Esophagus (tissue), 2 donors: Measurements from ENCODE around the gene UBR4. TPM values are rescaled to one million over a fixed set of nuclear protein-coding genes. Genes with fewer than 3 reads are reported as not detected.

Source experiments
- H3K27ac ChIP-seq, 2 donors: one replicate each; pipeline ENCODE4 v1.5.1; 2013; ENCODE audit warnings: low read depth in 2 of 2, mild to moderate bottlenecking in 2 of 2, inconsistent platforms in 1 of 2, low read length in 1 of 2, moderate library complexity in 1 of 2
- H3K27me3 ChIP-seq, 2 donors: one replicate each; pipeline ENCODE4 v1.6.1; 2013; ENCODE audit warnings: low read length in 2 of 2, control low read depth in 1 of 2, mild to moderate bottlenecking in 1 of 2; ENCODE audit not compliant: insufficient read depth in 2 of 2, control insufficient read depth in 1 of 2
- H3K36me3 ChIP-seq, 2 donors: one replicate each; pipeline ENCODE4 v1.6.1; 2013; ENCODE audit warnings: low read length in 1 of 2; ENCODE audit not compliant: control insufficient read depth in 2 of 2, insufficient read depth in 2 of 2
- H3K4me1 ChIP-seq, 2 donors: one replicate each; pipeline ENCODE4 v1.6.1; 2013; ENCODE audit warnings: low read length in 1 of 2; ENCODE audit not compliant: control insufficient read depth in 2 of 2, insufficient read depth in 2 of 2
- H3K4me3 ChIP-seq, 2 donors: one replicate each; pipeline ENCODE4 v1.5.1; 2013; ENCODE audit warnings: low read length in 2 of 2, mild to moderate bottlenecking in 2 of 2, low read depth in 1 of 2, moderate library complexity in 1 of 2
- H3K9me3 ChIP-seq, 2 donors: one replicate each; pipeline ENCODE4 v1.6.1; 2013; ENCODE audit warnings: mild to moderate bottlenecking in 2 of 2, low read depth in 1 of 2, low read length in 1 of 2, moderate library complexity in 1 of 2; ENCODE audit not compliant: control insufficient read depth in 2 of 2, insufficient read depth in 1 of 2
- WGBS, 2 donors: extraction: QIAGEN DNeasy Blood & Tissue Kit; methylation state at CpG; one replicate each; pipeline ENCODE4 v1.1.7; 2013; 5-methylcytosine and 5-hydroxymethylcytosine counted together
- polyA plus RNA-seq, 2 donors: library from polyadenylated mRNA; stranded (reverse); fragments of 200-250 nt; gene quantifications; one replicate each; pipeline ENCODE4 v1.2.3, GENCODE V29; 2013
- donor health status: healthy with polysubstance abuse.
- donor health status: Bipolar disorder and iron deficiency.

The UBR4 gene
- polyA plus RNA-seq, 2 donors: 81.9 to 89.9 TPM

DNA sequence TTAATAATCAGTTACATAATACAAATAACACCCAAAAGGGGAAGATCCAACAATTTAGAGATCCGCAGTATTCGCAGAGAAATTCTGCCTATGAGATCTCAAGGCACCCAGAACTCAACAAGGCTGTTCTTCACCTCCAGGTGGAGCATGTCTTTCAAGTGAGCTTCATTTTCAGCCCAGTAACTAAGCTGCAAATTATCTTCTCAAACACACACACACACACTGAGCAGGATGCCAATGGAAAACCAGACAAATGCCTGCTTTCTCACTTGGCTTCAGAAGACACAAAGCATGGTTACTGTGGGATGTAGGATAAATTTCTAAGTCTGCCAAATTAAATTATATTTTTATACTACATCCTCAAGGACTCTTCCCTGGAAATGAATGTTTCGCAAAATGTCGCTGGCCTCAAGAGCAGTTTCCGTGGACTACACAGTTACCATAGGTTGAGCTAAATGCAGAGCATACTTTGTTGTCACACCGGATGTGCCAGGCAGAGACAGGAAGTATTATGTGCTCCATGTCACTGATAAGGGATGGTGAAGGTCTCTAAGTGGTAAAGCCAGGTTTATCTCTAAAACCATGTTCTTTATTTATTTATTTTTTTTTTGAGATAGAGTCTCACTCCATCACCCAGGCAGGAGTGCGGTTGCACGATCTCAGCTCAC, 30.3 kb downstream of the UBR4 start:
- Histone ChIP-seq H3K27ac (no peak overlapping the region), H3K36me3 (peaks cover 15 to 27% of the 10 kb centered on the region in 2 donors), H3K4me1 (no peaks in the 10 kb centered on the region), H3K9me3 (no peaks in the 10 kb centered on the region), H3K27me3 (no peaks in the 10 kb centered on the region), H3K4me3 (no peak overlapping the region)
- WGBS, 2 donors: 87 to 88% methylated on average over 8 of the region's 8 CpGs

DNA sequence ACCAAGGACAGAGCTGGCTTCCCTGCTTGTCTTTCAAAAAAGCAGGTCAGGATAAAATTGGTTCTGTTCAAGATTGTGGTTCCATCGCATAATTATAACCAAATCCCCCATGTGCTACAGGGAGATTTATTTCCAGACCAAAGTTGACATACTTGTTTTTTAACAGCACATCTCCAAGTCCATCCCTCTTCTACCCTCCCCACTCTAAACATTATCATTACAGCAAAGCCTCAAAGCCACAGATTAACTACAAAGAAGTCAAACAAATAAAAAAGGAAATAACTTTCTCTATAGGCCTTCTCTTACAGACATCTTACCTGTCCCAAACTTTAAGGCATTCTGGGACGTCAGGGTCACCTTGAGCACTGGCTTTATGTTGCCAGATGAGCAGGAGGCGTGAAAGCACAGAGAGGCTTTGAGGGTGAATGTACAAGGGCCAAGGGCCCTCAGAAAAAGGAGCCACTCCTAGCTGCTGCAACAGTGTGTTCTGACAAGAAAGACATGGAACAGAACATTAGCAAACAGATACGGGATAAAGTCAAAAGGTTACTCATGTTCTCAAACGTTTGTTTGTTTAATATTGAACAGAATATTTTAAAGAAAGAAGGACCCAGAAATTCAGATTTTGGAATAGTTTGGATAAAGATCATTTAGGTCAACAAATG, 31.2 kb downstream of the UBR4 start:
- Histone ChIP-seq H3K4me3 (no peak overlapping the region), H3K27ac (no peak overlapping the region), H3K36me3 (peaks cover 18 to 25% of the 10 kb centered on the region in 2 donors), H3K4me1 (no peaks in the 10 kb centered on the region), H3K9me3 (no peaks in the 10 kb centered on the region), H3K27me3 (no peaks in the 10 kb centered on the region)
- 61% methylated on average over 5 of the region's 5 CpGs for WGBS, 2 donors

DNA sequence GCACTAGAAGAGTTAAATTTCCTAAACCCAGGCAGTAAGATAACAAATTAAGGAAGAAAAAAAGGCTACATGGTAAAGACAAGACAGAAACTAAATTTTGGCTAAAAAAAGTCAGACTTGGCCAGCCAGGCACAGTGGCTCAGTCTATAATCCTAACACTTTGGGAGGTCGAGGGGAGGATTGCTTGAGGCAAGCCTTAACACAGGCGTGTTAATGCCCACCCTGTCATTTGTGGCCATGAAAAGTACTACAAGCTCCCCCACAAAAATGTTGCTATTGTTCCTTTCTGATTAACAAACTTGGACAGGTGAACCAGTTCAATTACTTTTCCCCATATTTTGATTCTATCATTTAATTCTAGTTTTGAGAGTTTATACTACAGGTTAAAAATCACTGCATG, 32.3 kb downstream of the UBR4 start:
- no peaks in the 10 kb centered on the region for H3K9me3 ChIP-seq
- no peaks in the 10 kb centered on the region for H3K27me3 ChIP-seq
- H3K36me3 ChIP-seq: peaks cover 22 to 26% of the 10 kb centered on the region in 2 donors
- H3K4me3 ChIP-seq: no peak overlapping the region
- no peak overlapping the region for H3K27ac ChIP-seq
- no peaks in the 10 kb centered on the region for H3K4me1 ChIP-seq
- 73 to 80% methylated on average over 2 of the region's 2 CpGs for WGBS, 2 donors

DNA sequence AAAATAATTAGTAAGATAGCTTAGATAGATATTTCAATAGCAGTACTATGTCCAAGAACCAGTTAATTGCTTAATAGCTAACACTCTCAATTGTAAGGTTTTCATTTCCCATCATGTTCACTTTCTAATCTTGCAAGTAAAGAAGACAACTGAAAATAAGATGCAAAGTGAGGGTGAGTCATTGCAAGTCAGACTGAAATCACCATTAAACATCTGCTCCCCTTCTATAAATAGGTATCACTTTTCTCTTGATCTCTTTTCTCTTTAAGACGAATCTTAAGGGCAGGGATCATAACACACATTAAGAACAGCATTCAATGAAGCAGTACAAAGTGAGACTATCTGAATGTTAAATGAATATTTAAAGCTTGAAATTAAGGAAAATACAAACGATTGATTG, 40.4 kb downstream of the UBR4 start:
- no peaks in the 10 kb centered on the region for H3K27me3 ChIP-seq
- H3K4me1 ChIP-seq: no peaks in the 10 kb centered on the region
- H3K9me3 ChIP-seq: no peaks in the 10 kb centered on the region
- H3K4me3 ChIP-seq: no peak overlapping the region
- peaks cover 30 to 44% of the 10 kb centered on the region in 2 donors for H3K36me3 ChIP-seq
- WGBS, 2 donors: 74 to 77% methylated on average over 2 of the region's 2 CpGs
- no peak overlapping the region for H3K27ac ChIP-seq

DNA sequence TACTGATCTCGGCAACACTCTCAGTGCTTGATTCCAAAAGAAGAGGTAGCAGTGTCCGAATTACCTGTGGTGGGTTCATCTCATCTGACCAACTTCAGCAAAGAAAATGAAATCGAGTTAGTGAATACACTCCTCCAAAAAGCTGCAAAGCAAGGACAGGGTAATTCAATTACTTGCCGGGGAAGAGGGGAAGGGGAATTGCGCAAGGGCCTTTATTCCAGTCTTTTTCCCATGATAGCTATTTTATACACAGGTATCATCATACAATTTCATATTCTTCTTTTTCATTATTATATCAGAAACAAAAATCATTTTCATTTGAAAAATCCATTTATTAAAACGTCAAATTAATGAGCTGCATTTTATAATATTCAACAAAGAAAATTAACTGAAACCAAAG, 42.9 kb downstream of the UBR4 start:
- Histone ChIP-seq H3K36me3 (peaks cover 36 to 37% of the 10 kb centered on the region in 2 donors), H3K27me3 (no peaks in the 10 kb centered on the region), H3K4me3 (no peak overlapping the region), H3K27ac (no peak overlapping the region), H3K4me1 (no peaks in the 10 kb centered on the region), H3K9me3 (no peaks in the 10 kb centered on the region)
- WGBS, 2 donors: 94 to 96% methylated on average over 6 of the region's 6 CpGs

DNA sequence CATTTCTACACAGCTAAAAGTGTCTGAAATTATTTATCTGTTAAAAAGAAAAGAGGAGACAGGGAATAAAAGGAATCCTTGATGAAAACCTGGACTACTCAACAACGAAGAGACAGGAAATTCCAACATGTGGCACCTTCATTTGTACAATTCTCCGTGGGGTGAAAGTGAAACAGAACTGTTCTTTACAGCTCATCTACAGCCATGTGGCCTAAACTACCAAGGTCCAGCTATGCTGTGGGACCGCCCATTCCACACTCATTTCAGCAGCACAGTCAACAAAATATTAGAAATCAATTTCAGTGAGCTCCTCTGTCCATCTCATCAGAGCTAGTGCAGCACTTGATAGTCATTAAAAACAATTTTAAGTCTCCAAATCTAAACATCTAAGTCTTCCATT, 44.0 kb downstream of the UBR4 start:
- no peak overlapping the region for H3K4me3 ChIP-seq
- WGBS, 2 donors: 70 to 79% methylated on average over 3 of the region's 3 CpGs
- H3K9me3 ChIP-seq: no peaks in the 10 kb centered on the region
- H3K4me1 ChIP-seq: no peaks in the 10 kb centered on the region
- H3K27ac ChIP-seq: no peak overlapping the region
- peaks cover 34 to 45% of the 10 kb centered on the region in 2 donors for H3K36me3 ChIP-seq
- no peaks in the 10 kb centered on the region for H3K27me3 ChIP-seq

DNA sequence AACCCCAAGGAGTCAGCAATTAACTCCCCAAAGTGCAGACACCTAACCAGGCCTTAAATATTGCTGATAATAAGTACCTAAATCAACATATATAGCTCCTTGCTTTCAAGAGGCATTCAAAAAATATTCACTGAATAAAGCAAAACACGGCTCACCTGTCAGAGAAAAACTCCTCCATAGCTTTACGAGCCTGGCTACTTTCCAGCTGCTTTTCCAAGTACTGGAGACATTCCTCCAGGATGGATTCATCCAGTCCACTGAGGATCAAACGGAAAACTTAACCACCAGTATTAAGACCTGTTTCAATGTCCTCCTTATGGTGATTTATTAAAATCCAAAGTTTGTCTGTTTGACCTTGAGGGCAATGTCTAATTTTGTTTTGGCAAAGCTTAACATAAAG, 44.6 kb downstream of the UBR4 start:
- Histone ChIP-seq H3K27me3 (no peaks in the 10 kb centered on the region), H3K4me3 (no peak overlapping the region), H3K36me3 (peaks cover 36 to 49% of the 10 kb centered on the region in 2 donors), H3K9me3 (no peaks in the 10 kb centered on the region), H3K4me1 (no peaks in the 10 kb centered on the region), H3K27ac (no peak overlapping the region)
- WGBS, 2 donors: 74 to 87% methylated on average over 3 of the region's 3 CpGs

DNA sequence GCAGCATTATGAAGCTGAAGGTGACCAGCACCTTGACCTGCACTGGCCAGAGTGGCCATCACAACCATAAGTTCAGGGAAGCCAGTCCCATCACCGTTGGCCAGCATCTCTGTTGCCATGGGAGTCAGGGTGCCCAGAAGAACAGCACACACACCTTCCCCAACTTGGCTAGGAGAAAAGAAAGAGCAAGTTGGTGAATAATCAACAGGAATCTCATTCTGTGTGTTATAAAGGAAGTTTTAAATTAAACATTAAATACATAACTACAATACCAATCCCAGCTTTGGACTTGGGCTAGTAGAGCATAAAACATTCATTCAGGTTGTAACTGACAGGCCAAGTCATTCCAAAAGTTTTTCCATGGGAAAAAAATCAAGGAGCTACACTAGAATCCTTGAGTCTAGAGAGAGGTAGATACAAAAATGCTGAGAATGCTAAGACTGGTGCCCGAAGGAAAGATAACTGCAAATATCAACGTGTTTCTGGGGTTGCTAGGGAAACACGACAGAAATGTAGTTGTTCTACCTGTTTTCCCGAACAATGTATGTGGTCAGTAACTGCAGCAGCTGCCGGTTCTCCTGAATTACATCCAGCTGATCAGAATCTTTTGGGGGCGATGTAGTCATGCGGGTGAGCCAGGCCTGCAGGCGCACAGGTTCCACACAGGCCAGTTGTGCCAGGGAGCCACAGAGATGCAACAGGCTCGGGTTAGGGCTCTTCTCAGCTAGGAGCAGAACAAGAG, 45.6 kb downstream of the UBR4 start:
- Histone ChIP-seq H3K4me1 (no peaks in the 10 kb centered on the region), H3K27ac (no peak overlapping the region), H3K27me3 (no peaks in the 10 kb centered on the region), H3K36me3 (peaks cover 40 to 51% of the 10 kb centered on the region in 2 donors), H3K9me3 (no peaks in the 10 kb centered on the region), H3K4me3 (no peak overlapping the region)
- WGBS, 2 donors: 75 to 79% methylated on average over 10 of the region's 10 CpGs

DNA sequence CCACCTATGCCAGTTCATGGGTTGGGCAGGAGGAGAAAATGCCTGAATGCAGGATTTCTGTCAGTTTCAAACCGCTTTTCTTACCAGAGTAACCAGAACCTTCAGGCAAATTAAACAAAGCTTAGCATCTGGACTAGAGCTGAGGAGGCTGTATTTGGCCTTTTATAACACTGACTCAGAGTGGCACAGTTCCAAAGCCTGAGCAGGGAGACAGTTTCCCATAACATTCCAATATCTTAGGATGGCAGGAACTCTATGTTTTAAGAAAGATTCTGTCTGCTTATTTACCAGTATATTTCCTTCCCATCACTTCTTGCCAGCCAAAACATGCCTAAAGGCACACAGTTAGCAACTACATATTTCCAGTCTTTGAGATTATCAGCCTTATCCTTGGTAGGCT, 46.8 kb downstream of the UBR4 start:
- 56 to 66% methylated on average over 1 of the region's 1 CpG for WGBS, 2 donors
- Histone ChIP-seq H3K27ac (no peak overlapping the region), H3K36me3 (peaks cover 38 to 54% of the 10 kb centered on the region in 2 donors), H3K9me3 (no peaks in the 10 kb centered on the region), H3K27me3 (no peaks in the 10 kb centered on the region), H3K4me3 (no peak overlapping the region), H3K4me1 (no peaks in the 10 kb centered on the region)
